HEK293 (cell line): ENCODE measurements around the gene PCDH9.

Experiments used
- GLIS1 ChIP-seq: fragments of 450-650 bp; formaldehyde crosslinking; IDR thresholded peaks from 2 replicates; pipeline ENCODE4 v1.5.1; 2016; ENCODE audit warnings: missing biosample characterization, missing genetic modification characterization
- IKZF3 ChIP-seq: fragments of 450-650 bp; IDR thresholded peaks from 2 replicates; pipeline ENCODE4 v1.5.0; 2018; ENCODE audit warnings: missing biosample characterization, mild to moderate bottlenecking, missing genetic modification characterization, moderate library complexity
- SCRT2 ChIP-seq: fragments of 450-650 bp; formaldehyde crosslinking; IDR thresholded peaks from 2 replicates; pipeline ENCODE4 v1.5.1; 2016; ENCODE audit warnings: missing biosample characterization, missing genetic modification characterization
- WT1 ChIP-seq: fragments of 450-650 bp; formaldehyde crosslinking; IDR thresholded peaks from 2 replicates; pipeline ENCODE4 v1.5.1; 2016; ENCODE audit warnings: missing biosample characterization, missing genetic modification characterization
- ZFP3 ChIP-seq: fragments of 450-650 bp; formaldehyde crosslinking; IDR thresholded peaks from 2 replicates; pipeline ENCODE4 v1.5.1; 2016; ENCODE audit warnings: low read depth, missing biosample characterization, missing genetic modification characterization
- ZFP41 ChIP-seq: fragments of 450-650 bp; formaldehyde crosslinking; IDR thresholded peaks from 2 replicates; pipeline ENCODE4 v1.5.1; 2016; ENCODE audit warnings: missing biosample characterization, missing genetic modification characterization, borderline replicate concordance
- ZNF221 ChIP-seq: fragments of 450-650 bp; formaldehyde crosslinking; IDR thresholded peaks from 2 replicates; pipeline ENCODE4 v1.5.1; 2017; ENCODE audit warnings: missing biosample characterization, missing genetic modification characterization, borderline replicate concordance
- ZNF292 ChIP-seq: fragments of 450-650 bp; formaldehyde crosslinking; IDR thresholded peaks from 2 replicates; pipeline ENCODE4 v1.5.1; 2016; ENCODE audit warnings: low read depth, missing biosample characterization, missing genetic modification characterization, borderline replicate concordance
- ZNF302 ChIP-seq: fragments of 450-650 bp; formaldehyde crosslinking; IDR thresholded peaks from 2 replicates; pipeline ENCODE4 v1.5.1; 2016; ENCODE audit warnings: missing biosample characterization, missing genetic modification characterization, low read depth
- ZNF311 ChIP-seq: fragments of 450-650 bp; formaldehyde crosslinking; IDR thresholded peaks from 2 replicates; pipeline ENCODE4 v1.5.1; 2017; ENCODE audit warnings: missing biosample characterization, missing genetic modification characterization, borderline replicate concordance
- ZNF324 ChIP-seq: fragments of 450-650 bp; formaldehyde crosslinking; IDR thresholded peaks from 2 replicates; pipeline ENCODE4 v1.5.1; 2016; ENCODE audit warnings: missing biosample characterization, missing genetic modification characterization
- ZNF354C ChIP-seq: fragments of 450-650 bp; formaldehyde crosslinking; IDR thresholded peaks from 2 replicates; pipeline ENCODE4 v1.5.1; 2016; ENCODE audit warnings: missing biosample characterization, missing genetic modification characterization, low read depth, borderline replicate concordance
- ZNF404 ChIP-seq: fragments of 450-650 bp; formaldehyde crosslinking; IDR thresholded peaks from 2 replicates; pipeline ENCODE4 v1.5.1; 2017; ENCODE audit warnings: missing biosample characterization, missing genetic modification characterization
- ZNF423 ChIP-seq: fragments of 450-650 bp; formaldehyde crosslinking; IDR thresholded peaks from 2 replicates; pipeline ENCODE4 v1.5.1; 2016; ENCODE audit warnings: missing biosample characterization, missing genetic modification characterization
- ZNF529 ChIP-seq: fragments of 450-650 bp; formaldehyde crosslinking; IDR thresholded peaks from 2 replicates; pipeline ENCODE4 v1.5.1; 2017; ENCODE audit warnings: missing genetic modification characterization, missing biosample characterization; ENCODE audit not compliant: insufficient replicate concordance
- ZNF561 ChIP-seq: fragments of 450-650 bp; IDR thresholded peaks from 2 replicates; pipeline ENCODE4 v1.5.1; 2018; ENCODE audit warnings: missing biosample characterization, missing genetic modification characterization, borderline replicate concordance
- ZNF596 ChIP-seq: fragments of 450-650 bp; IDR thresholded peaks from 2 replicates; pipeline ENCODE4 v1.5.0; 2018; ENCODE audit warnings: missing biosample characterization, mild to moderate bottlenecking, missing genetic modification characterization, moderate library complexity
- ZNF623 ChIP-seq: fragments of 450-650 bp; formaldehyde crosslinking; IDR thresholded peaks from 2 replicates; pipeline ENCODE4 v1.5.1; 2016; ENCODE audit warnings: missing biosample characterization, missing genetic modification characterization
- ZNF658 ChIP-seq: fragments of 450-650 bp; formaldehyde crosslinking; IDR thresholded peaks from 2 replicates; pipeline ENCODE4; 2016; ENCODE audit warnings: missing biosample characterization, missing genetic modification characterization
- ZNF777 ChIP-seq: fragments of 450-650 bp; formaldehyde crosslinking; IDR thresholded peaks from 2 replicates; pipeline ENCODE4 v1.5.1; 2017; ENCODE audit warnings: missing biosample characterization, missing genetic modification characterization, borderline replicate concordance
- ZNF785 ChIP-seq: fragments of 450-650 bp; formaldehyde crosslinking; IDR thresholded peaks from 2 replicates; pipeline ENCODE4 v1.5.1; 2016; ENCODE audit warnings: missing biosample characterization, missing genetic modification characterization
- ZNF791 ChIP-seq: fragments of 450-650 bp; formaldehyde crosslinking; IDR thresholded peaks from 2 replicates; pipeline ENCODE4 v1.5.1; 2016; ENCODE audit warnings: missing biosample characterization, missing genetic modification characterization
- TF ChIP-seq, protein P1 (sequence below): fragments of 450-650 bp; formaldehyde crosslinking; IDR thresholded peaks from 2 replicates; pipeline ENCODE4 v1.5.1; 2017; ENCODE audit warnings: missing biosample characterization, missing genetic modification characterization
- TF ChIP-seq, protein P2 (sequence below): fragments of 450-650 bp; formaldehyde crosslinking; IDR thresholded peaks from 2 replicates; pipeline ENCODE4 v1.5.1; 2016; ENCODE audit warnings: missing biosample characterization, missing genetic modification characterization
- TF ChIP-seq, protein P3 (sequence below): fragments of 450-650 bp; formaldehyde crosslinking; IDR thresholded peaks from 2 replicates; pipeline ENCODE4 v1.5.1; 2016; ENCODE audit warnings: missing biosample characterization, missing genetic modification characterization, low read depth
- TF ChIP-seq, protein P4 (sequence below): fragments of 450-650 bp; formaldehyde crosslinking; IDR thresholded peaks from 2 replicates; pipeline ENCODE4 v1.5.1; 2016; ENCODE audit warnings: missing biosample characterization, missing genetic modification characterization
- TF ChIP-seq, protein P5 (sequence below): fragments of 450-650 bp; formaldehyde crosslinking; IDR thresholded peaks from 2 replicates; pipeline ENCODE4 v1.5.1; 2016; ENCODE audit warnings: missing biosample characterization, missing genetic modification characterization
- TF ChIP-seq, protein P6 (sequence below): fragments of 450-650 bp; formaldehyde crosslinking; IDR thresholded peaks from 2 replicates; pipeline ENCODE4 v1.5.1; 2016; ENCODE audit warnings: missing biosample characterization, missing genetic modification characterization, borderline replicate concordance

The PCDH9 gene

DNA sequence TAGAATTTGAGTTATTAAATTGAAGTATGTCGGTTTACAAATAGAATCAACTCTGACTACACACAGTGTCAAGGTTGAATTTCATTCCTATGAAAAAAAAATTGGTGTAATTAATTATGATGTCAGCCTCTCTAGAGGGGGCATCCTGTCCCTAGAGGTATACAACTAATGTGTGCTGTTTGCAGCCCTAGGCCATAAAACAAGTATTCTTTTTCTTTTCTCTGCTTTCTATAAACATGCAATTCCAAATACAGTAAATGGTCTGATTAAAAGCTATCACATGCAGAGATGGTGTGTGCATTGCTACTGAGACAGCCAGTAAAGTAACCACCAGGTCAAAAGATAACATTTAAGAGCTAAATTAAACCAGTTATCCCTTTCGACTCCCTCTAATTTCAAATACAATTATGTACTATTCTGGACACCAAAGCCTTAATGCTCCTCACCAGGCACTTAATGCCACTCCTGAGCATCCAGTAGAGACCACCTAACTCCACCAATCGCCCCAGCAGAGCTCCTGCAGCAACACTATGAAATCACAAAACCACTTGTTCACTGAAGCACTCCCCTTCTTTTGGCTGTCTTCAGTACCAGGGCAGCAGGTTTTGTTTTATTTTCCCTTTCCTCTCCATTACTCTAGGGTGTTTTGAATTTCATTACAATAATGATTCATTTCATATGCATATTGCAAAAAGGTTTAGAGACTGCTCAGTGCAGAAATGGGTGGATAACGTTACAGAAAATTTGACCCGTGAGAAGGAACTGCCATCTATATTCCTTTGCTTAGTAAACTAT lies 426.9 kb downstream of the PCDH9 start (continued):
- TF ChIP-seq, protein P1, sequence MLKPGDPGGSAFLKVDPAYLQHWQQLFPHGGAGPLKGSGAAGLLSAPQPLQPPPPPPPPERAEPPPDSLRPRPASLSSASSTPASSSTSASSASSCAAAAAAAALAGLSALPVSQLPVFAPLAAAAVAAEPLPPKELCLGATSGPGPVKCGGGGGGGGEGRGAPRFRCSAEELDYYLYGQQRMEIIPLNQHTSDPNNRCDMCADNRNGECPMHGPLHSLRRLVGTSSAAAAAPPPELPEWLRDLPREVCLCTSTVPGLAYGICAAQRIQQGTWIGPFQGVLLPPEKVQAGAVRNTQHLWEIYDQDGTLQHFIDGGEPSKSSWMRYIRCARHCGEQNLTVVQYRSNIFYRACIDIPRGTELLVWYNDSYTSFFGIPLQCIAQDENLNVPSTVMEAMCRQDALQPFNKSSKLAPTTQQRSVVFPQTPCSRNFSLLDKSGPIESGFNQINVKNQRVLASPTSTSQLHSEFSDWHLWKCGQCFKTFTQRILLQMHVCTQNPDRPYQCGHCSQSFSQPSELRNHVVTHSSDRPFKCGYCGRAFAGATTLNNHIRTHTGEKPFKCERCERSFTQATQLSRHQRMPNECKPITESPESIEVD, result peak; percentile 90
- TF ChIP-seq ZNF529 (tag by site-specific recombination) (no peak), ZNF404 (tag by site-specific recombination) (no peak), ZFP41 (tag by site-specific recombination) (no peak), ZNF423 (tag by site-specific recombination) (peak; percentile 47; the same call in 1 of the 2 replicates), ZNF658 (tag by site-specific recombination) (no peak), ZNF354C (tag by site-specific recombination) (no peak), SCRT2 (tag by site-specific recombination) (peak; percentile 85), ZNF791 (tag by site-specific recombination) (no peak), ZNF311 (tag by site-specific recombination) (no peak), ZNF785 (no peak), ZFP3 (tag by site-specific recombination) (no peak), ZNF596 (tag by site-specific recombination) (no peak; the same call in 1 of the 2 replicates), ZNF292 (tag by site-specific recombination) (no peak), WT1 (tag by site-specific recombination) (peak; percentile 81), ZNF623 (tag by site-specific recombination) (no peak), GLIS1 (tag by site-specific recombination) (peak; percentile 87), ZNF561 (0 out of 2 replicates have a peak, but pooled peaks have one; percentile 30), ZNF777 (no peak), ZNF302 (no peak), IKZF3 (peak; percentile 50; the same call in 1 of the 2 replicates), ZNF324 (tag by site-specific recombination) (0 out of 2 replicates have a peak, but pooled peaks have one; percentile 41), ZNF221 (tag by site-specific recombination) (no peak)
- TF ChIP-seq, protein P2, sequence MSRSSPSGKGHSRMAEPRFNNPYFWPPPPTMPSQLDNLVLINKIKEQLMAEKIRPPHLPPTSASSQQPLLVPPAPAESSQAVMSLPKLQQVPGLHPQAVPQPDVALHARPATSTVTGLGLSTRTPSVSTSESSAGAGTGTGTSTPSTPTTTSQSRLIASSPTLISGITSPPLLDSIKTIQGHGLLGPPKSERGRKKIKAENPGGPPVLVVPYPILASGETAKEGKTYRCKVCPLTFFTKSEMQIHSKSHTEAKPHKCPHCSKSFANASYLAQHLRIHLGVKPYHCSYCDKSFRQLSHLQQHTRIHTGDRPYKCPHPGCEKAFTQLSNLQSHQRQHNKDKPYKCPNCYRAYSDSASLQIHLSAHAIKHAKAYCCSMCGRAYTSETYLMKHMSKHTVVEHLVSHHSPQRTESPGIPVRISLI (tag by site-specific recombination), result 0 out of 2 replicates have a peak, but pooled peaks have one; percentile 18
- TF ChIP-seq, protein P3, sequence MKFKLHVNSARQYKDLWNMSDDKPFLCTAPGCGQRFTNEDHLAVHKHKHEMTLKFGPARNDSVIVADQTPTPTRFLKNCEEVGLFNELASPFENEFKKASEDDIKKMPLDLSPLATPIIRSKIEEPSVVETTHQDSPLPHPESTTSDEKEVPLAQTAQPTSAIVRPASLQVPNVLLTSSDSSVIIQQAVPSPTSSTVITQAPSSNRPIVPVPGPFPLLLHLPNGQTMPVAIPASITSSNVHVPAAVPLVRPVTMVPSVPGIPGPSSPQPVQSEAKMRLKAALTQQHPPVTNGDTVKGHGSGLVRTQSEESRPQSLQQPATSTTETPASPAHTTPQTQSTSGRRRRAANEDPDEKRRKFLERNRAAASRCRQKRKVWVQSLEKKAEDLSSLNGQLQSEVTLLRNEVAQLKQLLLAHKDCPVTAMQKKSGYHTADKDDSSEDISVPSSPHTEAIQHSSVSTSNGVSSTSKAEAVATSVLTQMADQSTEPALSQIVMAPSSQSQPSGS (tag by site-specific recombination), result peak; percentile 28; the same call in 1 of the 2 replicates
- TF ChIP-seq, protein P4, sequence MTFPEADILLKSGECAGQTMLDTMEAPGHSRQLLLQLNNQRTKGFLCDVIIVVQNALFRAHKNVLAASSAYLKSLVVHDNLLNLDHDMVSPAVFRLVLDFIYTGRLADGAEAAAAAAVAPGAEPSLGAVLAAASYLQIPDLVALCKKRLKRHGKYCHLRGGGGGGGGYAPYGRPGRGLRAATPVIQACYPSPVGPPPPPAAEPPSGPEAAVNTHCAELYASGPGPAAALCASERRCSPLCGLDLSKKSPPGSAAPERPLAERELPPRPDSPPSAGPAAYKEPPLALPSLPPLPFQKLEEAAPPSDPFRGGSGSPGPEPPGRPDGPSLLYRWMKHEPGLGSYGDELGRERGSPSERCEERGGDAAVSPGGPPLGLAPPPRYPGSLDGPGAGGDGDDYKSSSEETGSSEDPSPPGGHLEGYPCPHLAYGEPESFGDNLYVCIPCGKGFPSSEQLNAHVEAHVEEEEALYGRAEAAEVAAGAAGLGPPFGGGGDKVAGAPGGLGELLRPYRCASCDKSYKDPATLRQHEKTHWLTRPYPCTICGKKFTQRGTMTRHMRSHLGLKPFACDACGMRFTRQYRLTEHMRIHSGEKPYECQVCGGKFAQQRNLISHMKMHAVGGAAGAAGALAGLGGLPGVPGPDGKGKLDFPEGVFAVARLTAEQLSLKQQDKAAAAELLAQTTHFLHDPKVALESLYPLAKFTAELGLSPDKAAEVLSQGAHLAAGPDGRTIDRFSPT (tag by site-specific recombination), result 0 out of 2 replicates have a peak, but pooled peaks have one; percentile 19
- TF ChIP-seq, protein P5, sequence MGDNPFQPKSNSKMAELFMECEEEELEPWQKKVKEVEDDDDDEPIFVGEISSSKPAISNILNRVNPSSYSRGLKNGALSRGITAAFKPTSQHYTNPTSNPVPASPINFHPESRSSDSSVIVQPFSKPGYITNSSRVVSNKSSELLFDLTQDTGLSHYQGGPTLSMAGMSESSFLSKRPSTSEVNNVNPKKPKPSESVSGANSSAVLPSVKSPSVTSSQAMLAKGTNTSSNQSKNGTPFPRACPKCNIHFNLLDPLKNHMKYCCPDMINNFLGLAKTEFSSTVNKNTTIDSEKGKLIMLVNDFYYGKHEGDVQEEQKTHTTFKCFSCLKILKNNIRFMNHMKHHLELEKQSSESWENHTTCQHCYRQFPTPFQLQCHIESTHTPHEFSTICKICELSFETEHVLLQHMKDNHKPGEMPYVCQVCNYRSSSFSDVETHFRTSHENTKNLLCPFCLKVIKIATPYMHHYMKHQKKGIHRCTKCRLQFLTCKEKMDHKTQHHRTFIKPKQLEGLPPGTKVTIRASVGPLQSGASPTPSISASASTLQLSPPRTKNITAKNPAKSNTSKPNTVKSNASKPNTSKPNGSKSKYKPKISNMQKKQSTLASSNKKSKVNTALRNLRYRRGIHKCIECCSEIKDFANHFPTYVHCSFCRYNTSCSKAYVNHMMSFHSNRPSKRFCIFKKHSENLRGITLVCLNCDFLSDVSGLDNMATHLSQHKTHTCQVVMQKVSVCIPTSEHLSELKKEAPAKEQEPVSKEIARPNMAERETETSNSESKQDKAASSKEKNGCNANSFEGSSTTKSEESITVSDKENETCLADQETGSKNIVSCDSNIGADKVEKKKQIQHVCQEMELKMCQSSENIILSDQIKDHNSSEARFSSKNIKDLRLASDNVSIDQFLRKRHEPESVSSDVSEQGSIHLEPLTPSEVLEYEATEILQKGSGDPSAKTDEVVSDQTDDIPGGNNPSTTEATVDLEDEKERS, result no peak
- TF ChIP-seq, protein P6, sequence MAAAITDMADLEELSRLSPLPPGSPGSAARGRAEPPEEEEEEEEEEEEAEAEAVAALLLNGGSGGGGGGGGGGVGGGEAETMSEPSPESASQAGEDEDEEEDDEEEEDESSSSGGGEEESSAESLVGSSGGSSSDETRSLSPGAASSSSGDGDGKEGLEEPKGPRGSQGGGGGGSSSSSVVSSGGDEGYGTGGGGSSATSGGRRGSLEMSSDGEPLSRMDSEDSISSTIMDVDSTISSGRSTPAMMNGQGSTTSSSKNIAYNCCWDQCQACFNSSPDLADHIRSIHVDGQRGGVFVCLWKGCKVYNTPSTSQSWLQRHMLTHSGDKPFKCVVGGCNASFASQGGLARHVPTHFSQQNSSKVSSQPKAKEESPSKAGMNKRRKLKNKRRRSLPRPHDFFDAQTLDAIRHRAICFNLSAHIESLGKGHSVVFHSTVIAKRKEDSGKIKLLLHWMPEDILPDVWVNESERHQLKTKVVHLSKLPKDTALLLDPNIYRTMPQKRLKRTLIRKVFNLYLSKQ, result no peak
